A549 (cell line): ENCODE results near the gene TNPO3. TPM values are rescaled to one million over a fixed set of nuclear protein-coding genes. Genes with fewer than 3 reads are reported as not detected.

Source experiments
- ATAC-seq, 2 experiments: fragments of 200-7000 bp in 1 of 2; fragments of >200 bp in 1 of 2; cut with Nextera tagmentation in 1 of 2; cut with Tn5 transposase in 1 of 2; 3 replicates each; pipeline versions ENCODE4 v1.8.0 to v1.9.1; 2018 to 2020; ENCODE audit warnings: mild to moderate bottlenecking in 1 of 2, moderate library complexity in 1 of 2
- CTCF ChIA-PET: fragments of 300-600 bp; sonication (Branson Sonifier 250); formaldehyde crosslinking; extraction: SDS; loops from one replicate; lab custom pipeline; 2021; ENCODE audit warnings: antibody characterized with exemption, inconsistent platforms; lab: Yijun Ruan, JAX
- POLR2A ChIA-PET: fragments of 350-600 bp; formaldehyde crosslinking; extraction: SDS; loops from one replicate; lab custom pipeline; 2021; ENCODE audit warnings: antibody characterized with exemption, inconsistent platforms; lab: Yijun Ruan, JAX
- DNase-seq, 2 experiments: peaks; one replicate each; pipeline versions ENCODE4 v3.0.0 to v3.0.0-alpha.2; 2011 to 2016; ENCODE audit warnings: low read depth in 1 of 2, low spot score in 1 of 2
- FAIRE-seq: peaks from 2 replicates; lab custom pipeline; 2011; peaks lifted over from hg19 to GRCh38; lab: Jason Lieb, UNC
- H3K27ac ChIP-seq, 2 experiments: fragments of >200 bp; sonication (Bioruptor Twin); formaldehyde crosslinking; 3 replicates each; pipeline ENCODE4 v1.5.1; 2016 to 2017
- H3K4me1 ChIP-seq: fragments of >200 bp; sonication (Bioruptor Twin); formaldehyde crosslinking; 3 replicates; pipeline ENCODE4 v1.6.1; 2016
- H3K4me2 ChIP-seq: fragments of >200 bp; sonication (Bioruptor Twin); formaldehyde crosslinking; 3 replicates; pipeline ENCODE4 v1.6.1; 2016
- H3K4me3 ChIP-seq: fragments of >200 bp; sonication (Bioruptor Twin); formaldehyde crosslinking; 3 replicates; pipeline ENCODE4 v1.5.1; 2016
- H3K9me3 ChIP-seq: fragments of >200 bp; sonication (Bioruptor Twin); formaldehyde crosslinking; 3 replicates; pipeline ENCODE4 v1.6.1; 2016
- ATOH8 ChIP-seq: fragments of 250-450 bp; sonication (Bioruptor Pico); IDR thresholded peaks from 2 replicates; pipeline ENCODE4 v1.5.0; 2020; ENCODE audit warnings: low read depth, mild to moderate bottlenecking, moderate library complexity
- BCL3 ChIP-seq: fragments of >200 bp; sonication (Bioruptor Twin); formaldehyde crosslinking; IDR thresholded peaks from 3 replicates; pipeline ENCODE4 v1.6.1; 2016
- BHLHE40 ChIP-seq: IDR thresholded peaks from 2 replicates; pipeline ENCODE4 v1.6.1; 2012; ENCODE audit warnings: low read depth, low read length, inconsistent platforms
- CEBPB ChIP-seq, 2 experiments: fragments of >200 bp in 1 of 2; sonication (Bioruptor Twin) in 1 of 2; formaldehyde crosslinking in 1 of 2; IDR thresholded peaks; 2 replicates each; pipeline ENCODE4 v1.6.1; 2012 to 2016
- CHD2 ChIP-seq: fragments of 150-350 bp; IDR thresholded peaks from 2 replicates; pipeline ENCODE4 v1.6.1; 2014; ENCODE audit warnings: low read length; ENCODE audit not compliant: partially characterized antibody
- CHD4 ChIP-seq: fragments of 200-600 bp; sonication (generic); IDR thresholded peaks from 2 replicates; pipeline ENCODE4 v1.6.1; 2016; ENCODE audit warnings: antibody characterized with exemption, mild to moderate bottlenecking, borderline replicate concordance
- EHMT2 ChIP-seq: fragments of 200-600 bp; sonication (generic); IDR thresholded peaks from 2 replicates; pipeline ENCODE4 v1.6.1; 2016; ENCODE audit warnings: antibody characterized with exemption, low read depth, mild to moderate bottlenecking, moderate library complexity
- ESRRA ChIP-seq: fragments of 150-350 bp; IDR thresholded peaks from 2 replicates; pipeline ENCODE4 v1.6.1; 2014; ENCODE audit warnings: mild to moderate bottlenecking, low read length, borderline replicate concordance
- FOXS1 ChIP-seq: fragments of 250-450 bp; sonication (Bioruptor Pico); IDR thresholded peaks from 2 replicates; pipeline ENCODE4 v1.5.0; 2020; ENCODE audit warnings: mild to moderate bottlenecking, moderate library complexity
- HDAC2 ChIP-seq: fragments of 200-600 bp; sonication (generic); IDR thresholded peaks from 2 replicates; pipeline ENCODE4 v1.6.1; 2016
- HES2 ChIP-seq: fragments of >200 bp; sonication (Bioruptor Twin); formaldehyde crosslinking; IDR thresholded peaks from 2 replicates; pipeline ENCODE4 v1.6.1; 2016
- HOXB5 ChIP-seq: fragments of 250-450 bp; sonication (Bioruptor Pico); IDR thresholded peaks from 2 replicates; pipeline ENCODE4 v1.5.0; 2020; ENCODE audit warnings: mild to moderate bottlenecking, moderate library complexity
- JUN ChIP-seq, 2 experiments: fragments of >200 bp; sonication (Bioruptor Twin); formaldehyde crosslinking; IDR thresholded peaks; 2 replicates in 1 of 2; 3 replicates in 1 of 2; pipeline ENCODE4 v1.6.1; 2016 to 2017
- KDM5A ChIP-seq: fragments of 200-600 bp; sonication (generic); IDR thresholded peaks from 2 replicates; pipeline ENCODE4 v1.6.1; 2016; ENCODE audit warnings: antibody characterized with exemption, mild to moderate bottlenecking
- MAFK ChIP-seq: fragments of 450-650 bp; IDR thresholded peaks from 2 replicates; pipeline ENCODE4 v1.6.1; 2014; ENCODE audit not compliant: partially characterized antibody
- MAZ ChIP-seq: fragments of 150-350 bp; IDR thresholded peaks from 2 replicates; pipeline ENCODE4 v1.6.1; 2014; ENCODE audit warnings: antibody characterized with exemption, low read depth, low read length, borderline replicate concordance
- MYC ChIP-seq: IDR thresholded peaks from 2 replicates; pipeline ENCODE4 v1.6.1; 2012; ENCODE audit warnings: mild to moderate bottlenecking, inconsistent platforms, low read length, improper control_type of control experiment, borderline replicate concordance
- RAD21 ChIP-seq, 2 experiments: fragments of >200 bp in 1 of 2; sonication (Bioruptor Twin) in 1 of 2; formaldehyde crosslinking in 1 of 2; IDR thresholded peaks in 1 of 2; conservative IDR thresholded peaks in 1 of 2; 2 replicates in 1 of 2; 3 replicates in 1 of 2; pipeline ENCODE4 v1.6.1; 2012 to 2018; ENCODE audit warnings: inconsistent platforms in 1 of 2
- REST ChIP-seq: fragments of 200-600 bp; sonication (generic); IDR thresholded peaks from 2 replicates; pipeline ENCODE4 v1.6.1; 2016; ENCODE audit warnings: antibody characterized with exemption, mild to moderate bottlenecking, moderate library complexity
- RFX5 ChIP-seq: fragments of 450-650 bp; IDR thresholded peaks from 2 replicates; pipeline ENCODE4 v1.7.1; 2014; ENCODE audit warnings: antibody characterized with exemption, mild to moderate bottlenecking, moderate library complexity
- SMC3 ChIP-seq: fragments of >200 bp; sonication (Bioruptor Twin); formaldehyde crosslinking; IDR thresholded peaks from 3 replicates; pipeline ENCODE4 v1.6.1; 2018; ENCODE audit warnings: inconsistent platforms
- TFCP2L1 ChIP-seq: fragments of 250-450 bp; sonication (Bioruptor Pico); IDR thresholded peaks from 2 replicates; pipeline ENCODE4 v1.5.0; 2021; ENCODE audit warnings: mild to moderate bottlenecking
- ZFP36 ChIP-seq: fragments of 450-650 bp; IDR thresholded peaks from 2 replicates; pipeline ENCODE4 v1.6.1; 2014; ENCODE audit warnings: borderline replicate concordance; ENCODE audit not compliant: partially characterized antibody
- ZSCAN20 ChIP-seq: fragments of 250-450 bp; sonication (Bioruptor Pico); IDR thresholded peaks from 2 replicates; pipeline ENCODE4 v1.8.0; 2022; ENCODE audit warnings: mild to moderate bottlenecking, moderate library complexity
- WGBS: methylation state at CpG from one replicate; pipeline ENCODE4 v1.1.6; 2017; ENCODE audit errors: missing lambda C conversion rate; 5-methylcytosine and 5-hydroxymethylcytosine counted together
- polyA plus RNA-seq, 4 experiments: library from polyadenylated mRNA; depleted of rRNA in 3 of 4; stranded (reverse); fragments of >200 nt; fragmentation: RNase III in 1 of 4; extraction: RNeasy Plus Mini Kit Qiagen cat#74134 plus additional on column Dnase treatment in 1 of 4; gene quantifications; 2 replicates in 3 of 4; 3 replicates in 1 of 4; pipeline ENCODE4 v1.2.3, GENCODE V29; 2011 to 2017
- TF ChIP-seq, protein P1 (sequence below): fragments of >200 bp; sonication (Bioruptor Twin); formaldehyde crosslinking; IDR thresholded peaks from 3 replicates; pipeline ENCODE4 v1.5.1; 2016
- TF ChIP-seq, protein P2 (sequence below): IDR thresholded peaks from 2 replicates; pipeline ENCODE4 v1.6.1; 2012
- TF ChIP-seq, protein P3 (sequence below): fragments of 150-350 bp; IDR thresholded peaks from 2 replicates; pipeline ENCODE4 v1.6.1; 2014; ENCODE audit warnings: low read depth, mild to moderate bottlenecking, low read length

The TNPO3 gene
- polyA plus RNA-seq, 2 of the 4 experiments (the other 2 are of a cell fraction) = 43.2 to 66.9 TPM

GRCh38 chr7:129084801-129085551, 30.1 kb upstream of the TNPO3 start:
- H3K4me3 ChIP-seq = no peak overlapping the region
- H3K4me2 ChIP-seq = no peak overlapping the region
- no peaks in the 10 kb centered on the region for H3K4me1 ChIP-seq
- FAIRE-seq = no peak
- ATAC-seq = no peak
- CTCF ChIA-PET = interaction anchor here (0.8 to 1.7 kb wide), 4 partner anchors 9 to 125 kb away, joined by 3 to 5 read pairs (median 4); no protein-coding TSS in a partner anchor
- no peak for DNase-seq
- POLR2A ChIA-PET = no interaction called here
- no peak for TF ChIP-seq EHMT2
- TF ChIP-seq HOXB5 = no peak
- no peak for TF ChIP-seq SMC3
- no peak for TF ChIP-seq BHLHE40
- no peak for TF ChIP-seq ZSCAN20
- TF ChIP-seq MAZ = no peak
- TF ChIP-seq CHD4 = no peak
- no peak for TF ChIP-seq ESRRA
- no peak for TF ChIP-seq JUN (IDR thresholded peaks at IDR 0.05)
- TF ChIP-seq, protein P1, sequence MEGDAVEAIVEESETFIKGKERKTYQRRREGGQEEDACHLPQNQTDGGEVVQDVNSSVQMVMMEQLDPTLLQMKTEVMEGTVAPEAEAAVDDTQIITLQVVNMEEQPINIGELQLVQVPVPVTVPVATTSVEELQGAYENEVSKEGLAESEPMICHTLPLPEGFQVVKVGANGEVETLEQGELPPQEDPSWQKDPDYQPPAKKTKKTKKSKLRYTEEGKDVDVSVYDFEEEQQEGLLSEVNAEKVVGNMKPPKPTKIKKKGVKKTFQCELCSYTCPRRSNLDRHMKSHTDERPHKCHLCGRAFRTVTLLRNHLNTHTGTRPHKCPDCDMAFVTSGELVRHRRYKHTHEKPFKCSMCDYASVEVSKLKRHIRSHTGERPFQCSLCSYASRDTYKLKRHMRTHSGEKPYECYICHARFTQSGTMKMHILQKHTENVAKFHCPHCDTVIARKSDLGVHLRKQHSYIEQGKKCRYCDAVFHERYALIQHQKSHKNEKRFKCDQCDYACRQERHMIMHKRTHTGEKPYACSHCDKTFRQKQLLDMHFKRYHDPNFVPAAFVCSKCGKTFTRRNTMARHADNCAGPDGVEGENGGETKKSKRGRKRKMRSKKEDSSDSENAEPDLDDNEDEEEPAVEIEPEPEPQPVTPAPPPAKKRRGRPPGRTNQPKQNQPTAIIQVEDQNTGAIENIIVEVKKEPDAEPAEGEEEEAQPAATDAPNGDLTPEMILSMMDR = no peak
- no peak for TF ChIP-seq CHD2
- no peak for TF ChIP-seq ZFP36
- TF ChIP-seq HES2 = no peak
- no peak for TF ChIP-seq TFCP2L1 (CRISPR knock-in tag)
- TF ChIP-seq, protein P2, sequence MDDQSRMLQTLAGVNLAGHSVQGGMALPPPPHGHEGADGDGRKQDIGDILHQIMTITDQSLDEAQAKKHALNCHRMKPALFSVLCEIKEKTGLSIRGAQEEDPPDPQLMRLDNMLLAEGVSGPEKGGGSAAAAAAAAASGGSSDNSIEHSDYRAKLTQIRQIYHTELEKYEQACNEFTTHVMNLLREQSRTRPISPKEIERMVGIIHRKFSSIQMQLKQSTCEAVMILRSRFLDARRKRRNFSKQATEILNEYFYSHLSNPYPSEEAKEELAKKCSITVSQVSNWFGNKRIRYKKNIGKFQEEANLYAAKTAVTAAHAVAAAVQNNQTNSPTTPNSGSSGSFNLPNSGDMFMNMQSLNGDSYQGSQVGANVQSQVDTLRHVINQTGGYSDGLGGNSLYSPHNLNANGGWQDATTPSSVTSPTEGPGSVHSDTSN = no peak
- no peak for TF ChIP-seq REST
- TF ChIP-seq RAD21 (conservative IDR thresholded peaks at IDR 0.05 in 1 of 2, IDR thresholded peaks at IDR 0.05 in 1 of 2) = no peak
- H3K9me3 ChIP-seq = no peaks in the 10 kb centered on the region
- no peak overlapping the region for H3K27ac ChIP-seq
- 76% methylated on average over 11 of the region's 11 CpGs for WGBS

DNA sequence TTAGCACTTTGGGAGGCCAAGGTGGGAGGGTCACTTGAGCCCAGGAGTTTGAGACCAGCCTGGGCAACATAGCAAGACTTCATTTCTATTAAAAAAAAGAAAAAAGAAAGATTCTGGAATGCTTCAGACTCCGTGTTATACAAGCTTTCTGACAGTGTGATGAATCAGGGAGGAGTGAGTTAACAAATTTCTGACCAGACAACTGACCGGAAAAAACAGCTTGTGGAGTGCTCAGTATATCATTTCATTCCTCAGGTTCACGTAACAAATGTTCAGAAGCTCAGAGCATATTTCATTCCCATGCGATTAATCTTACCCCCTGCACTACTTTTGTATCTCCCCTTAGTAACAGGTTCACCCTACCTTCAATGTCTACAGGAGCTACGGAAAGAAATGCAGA, 28.6 kb upstream of the TNPO3 start:
- no peaks in the 10 kb centered on the region for H3K9me3 ChIP-seq
- ChIA-PET CTCF (interaction anchor here (0.9 to 1.5 kb wide), 2 partner anchors 8 to 9 kb away, joined by 3 read pairs; no protein-coding TSS in a partner anchor), POLR2A (no interaction called here)
- H3K27ac ChIP-seq = no peak overlapping the region
- FAIRE-seq (no peak), ATAC-seq (no peak), DNase-seq (no peak)
- no peak overlapping the region for H3K4me3 ChIP-seq
- 65% methylated on average over 5 of the region's 5 CpGs for WGBS
- no peak overlapping the region for H3K4me2 ChIP-seq
- H3K4me1 ChIP-seq = no peaks in the 10 kb centered on the region
- TF ChIP-seq BCL3 = no peak
- no peak for TF ChIP-seq KDM5A
- TF ChIP-seq, protein P3, sequence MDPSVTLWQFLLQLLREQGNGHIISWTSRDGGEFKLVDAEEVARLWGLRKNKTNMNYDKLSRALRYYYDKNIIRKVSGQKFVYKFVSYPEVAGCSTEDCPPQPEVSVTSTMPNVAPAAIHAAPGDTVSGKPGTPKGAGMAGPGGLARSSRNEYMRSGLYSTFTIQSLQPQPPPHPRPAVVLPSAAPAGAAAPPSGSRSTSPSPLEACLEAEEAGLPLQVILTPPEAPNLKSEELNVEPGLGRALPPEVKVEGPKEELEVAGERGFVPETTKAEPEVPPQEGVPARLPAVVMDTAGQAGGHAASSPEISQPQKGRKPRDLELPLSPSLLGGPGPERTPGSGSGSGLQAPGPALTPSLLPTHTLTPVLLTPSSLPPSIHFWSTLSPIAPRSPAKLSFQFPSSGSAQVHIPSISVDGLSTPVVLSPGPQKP = no peak
- TF ChIP-seq EHMT2 = no peak
- TF ChIP-seq FOXS1 (CRISPR knock-in tag) = no peak
- no peak for TF ChIP-seq JUN (IDR thresholded peaks at IDR 0.05)
- TF ChIP-seq HDAC2 = no peak
- TF ChIP-seq RFX5 = no peak
- TF ChIP-seq MYC = no peak
- no peak for TF ChIP-seq MAFK
- no peak for TF ChIP-seq CEBPB (IDR thresholded peaks at IDR 0.05)
- TF ChIP-seq ATOH8 (CRISPR knock-in tag) = no peak
- no peak for TF ChIP-seq BHLHE40
